GM19372 (cell line): Measurements from ENCODE around the gene DACH1.
"Not testable (repeated sequence)": the region's sequence is repeated elsewhere in the genome, so short reads cannot be mapped to it uniquely, and the experiment has no call there.

Source experiments
- ATAC-seq: cut with Tn5 transposase; IDR thresholded peaks from one replicate; pipeline ENCODE4 v1.9.1; 2021; ENCODE audit warnings: mild to moderate bottlenecking, low read depth, moderate library complexity; ENCODE audit not compliant: unreplicated experiment

Gene DACH1

GRCh38 chr13:71786875-71787274, 80.1 kb downstream of the DACH1 start:
- no peak for ATAC-seq

GRCh38 chr13:71785361-71785760, 81.6 kb downstream of the DACH1 start:
- no peak for ATAC-seq

- ATAC-seq = no peak
These were observed 86.5 kb downstream of the DACH1 start for GRCh38 chr13:71780546-71780945.

GRCh38 chr13:71778998-71779397, 88.0 kb downstream of the DACH1 start:
- ATAC-seq = not testable (repeated sequence)

- no peak for ATAC-seq
These were observed 91.0 kb downstream of the DACH1 start for GRCh38 chr13:71775966-71776365.

GRCh38 chr13:71774863-71775262, 92.1 kb downstream of the DACH1 start:
- no peak for ATAC-seq

- no peak for ATAC-seq
These were observed 93.5 kb downstream of the DACH1 start for GRCh38 chr13:71773531-71773930.

GRCh38 chr13:71772361-71772760, 94.6 kb downstream of the DACH1 start:
- ATAC-seq = no peak

GRCh38 chr13:71771144-71771543, 95.9 kb downstream of the DACH1 start:
- ATAC-seq = no peak

- ATAC-seq = no peak
These were observed 96.3 kb downstream of the DACH1 start for GRCh38 chr13:71770710-71771109.

GRCh38 chr13:71768881-71769280, 98.1 kb downstream of the DACH1 start:
- no peak for ATAC-seq

- no peak for ATAC-seq
These were observed 107.1 kb downstream of the DACH1 start for GRCh38 chr13:71759651-71760511.

- no peak for ATAC-seq
These were observed 108.2 kb downstream of the DACH1 start for GRCh38 chr13:71758828-71759227.

- no peak for ATAC-seq
These were observed 112.5 kb downstream of the DACH1 start for GRCh38 chr13:71754407-71754974.

- ATAC-seq = no peak
These were observed 114.1 kb downstream of the DACH1 start for GRCh38 chr13:71752775-71753513.

GRCh38 chr13:71751073-71751472, 115.9 kb downstream of the DACH1 start:
- no peak for ATAC-seq

- ATAC-seq = no peak
These were observed 136.7 kb downstream of the DACH1 start for GRCh38 chr13:71730267-71730666.

GRCh38 chr13:71729441-71729840, 137.6 kb downstream of the DACH1 start:
- no peak for ATAC-seq

- no peak for ATAC-seq
These were observed 139.3 kb downstream of the DACH1 start for GRCh38 chr13:71727662-71728061.

GRCh38 chr13:71727042-71727441, 140.0 kb downstream of the DACH1 start:
- ATAC-seq = no peak

- ATAC-seq = no peak
These were observed 144.8 kb downstream of the DACH1 start for GRCh38 chr13:71722206-71722605.
